Esophagus squamous epithelium (tissue), 5 donors: Measurements from ENCODE around the gene SYDE2. TPM values are rescaled to one million over a fixed set of nuclear protein-coding genes. Genes with fewer than 3 reads are reported as not detected.

Experiments
- DNase-seq: peaks from one replicate; lab custom pipeline; 2025; lab: John Stamatoyannopoulos, UW
- H3K27ac ChIP-seq, 4 donors: fragments of 200-600 bp; sonication (generic); one replicate each; pipeline ENCODE4 v1.5.1; 2016 to 2019; ENCODE audit warnings: mild to moderate bottlenecking in 1 of 4
- H3K27me3 ChIP-seq, 4 donors: fragments of 200-600 bp; sonication (generic); 1 replicate in 3 of 4; 2 replicates in 1 of 4; pipeline versions ENCODE4 v1.5.1 to v1.6.0; 2017 to 2021; ENCODE audit warnings: antibody characterized with exemption in 1 of 4
- H3K36me3 ChIP-seq, 3 donors: fragments of 200-600 bp; sonication (generic); one replicate each; pipeline ENCODE4 v1.5.1; 2016 to 2019
- H3K4me1 ChIP-seq, 3 donors: fragments of 200-600 bp; sonication (generic); one replicate each; pipeline ENCODE4 v1.5.1; 2017 to 2019
- H3K4me3 ChIP-seq, 4 donors: fragments of 200-600 bp; sonication (generic); 1 replicate in 3 of 4; 2 replicates in 1 of 4; pipeline ENCODE4 v1.5.1; 2016 to 2019; ENCODE audit warnings: mild to moderate bottlenecking in 2 of 4, moderate library complexity in 1 of 4
- H3K9me3 ChIP-seq, 3 donors: fragments of 200-600 bp; sonication (generic); one replicate each; pipeline ENCODE4 v1.5.1; 2016 to 2019
- POLR2A ChIP-seq, 4 donors: fragments of 450-650 bp; IDR thresholded peaks; one replicate each; pipeline ENCODE4 v1.6.1; 2017; ENCODE audit warnings: antibody characterized with exemption in 4 of 4, mild to moderate bottlenecking in 4 of 4, moderate library complexity in 3 of 4
- WGBS, 2 donors: methylation state at CpG; one replicate each; pipeline ENCODE4 v1.1.5; 2018; 5-methylcytosine and 5-hydroxymethylcytosine counted together
- intact Hi-C: fragments of 100-400 bp; cut with DNase I; formaldehyde crosslinking; loops from one replicate; pipeline ENCODE4 v1.15.0; 2022
- total RNA-seq, 4 donors: library from RNA; depleted of rRNA; stranded (reverse); fragments of >200 nt; gene quantifications; one replicate each; pipeline ENCODE4 v1.1.0, GENCODE V29; 2016
- TF ChIP-seq, protein P1 (sequence below), 6 experiments: fragments of 450-650 bp in 4 of 6; fragments of 200-600 bp in 2 of 6; sonication (generic) in 2 of 6; IDR thresholded peaks; one replicate each; pipeline ENCODE4 v1.5.1; 2016 to 2019; ENCODE audit warnings: antibody characterized with exemption in 6 of 6, mild to moderate bottlenecking in 4 of 6, moderate library complexity in 4 of 6
- donor health status: DM: yes; HTN: yes; CAD: no.

Gene SYDE2
- total RNA-seq, 4 donors from 2014 or later = 2.8 to 10.9 (median 4.4) TPM

- H3K4me3 ChIP-seq = no peak overlapping the region
- H3K4me1 ChIP-seq = peaks cover 0 to 7% (median 4%) of the 10 kb centered on the region in 3 donors
- DNase-seq = no peak
- H3K27me3 ChIP-seq = no peaks in the 10 kb centered on the region
- H3K36me3 ChIP-seq = no peaks in the 10 kb centered on the region
- no peaks in the 10 kb centered on the region for H3K9me3 ChIP-seq
- TF ChIP-seq POLR2A (IDR thresholded peaks at IDR 0.05) = no peak
- TF ChIP-seq, protein P1, sequence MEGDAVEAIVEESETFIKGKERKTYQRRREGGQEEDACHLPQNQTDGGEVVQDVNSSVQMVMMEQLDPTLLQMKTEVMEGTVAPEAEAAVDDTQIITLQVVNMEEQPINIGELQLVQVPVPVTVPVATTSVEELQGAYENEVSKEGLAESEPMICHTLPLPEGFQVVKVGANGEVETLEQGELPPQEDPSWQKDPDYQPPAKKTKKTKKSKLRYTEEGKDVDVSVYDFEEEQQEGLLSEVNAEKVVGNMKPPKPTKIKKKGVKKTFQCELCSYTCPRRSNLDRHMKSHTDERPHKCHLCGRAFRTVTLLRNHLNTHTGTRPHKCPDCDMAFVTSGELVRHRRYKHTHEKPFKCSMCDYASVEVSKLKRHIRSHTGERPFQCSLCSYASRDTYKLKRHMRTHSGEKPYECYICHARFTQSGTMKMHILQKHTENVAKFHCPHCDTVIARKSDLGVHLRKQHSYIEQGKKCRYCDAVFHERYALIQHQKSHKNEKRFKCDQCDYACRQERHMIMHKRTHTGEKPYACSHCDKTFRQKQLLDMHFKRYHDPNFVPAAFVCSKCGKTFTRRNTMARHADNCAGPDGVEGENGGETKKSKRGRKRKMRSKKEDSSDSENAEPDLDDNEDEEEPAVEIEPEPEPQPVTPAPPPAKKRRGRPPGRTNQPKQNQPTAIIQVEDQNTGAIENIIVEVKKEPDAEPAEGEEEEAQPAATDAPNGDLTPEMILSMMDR (IDR thresholded peaks at IDR 0.05) = no peak
- 60 to 67% methylated on average over 4 of the region's 4 CpGs for WGBS, 2 donors
- intact Hi-C loops = no loop called here
- H3K27ac ChIP-seq = no peak overlapping the region
Observed at GRCh38 chr1:85244271-85245061, 43.6 kb upstream of the SYDE2 start.

- TF ChIP-seq POLR2A (IDR thresholded peaks at IDR 0.05) = no peak
- TF ChIP-seq, protein P1 (IDR thresholded peaks at IDR 0.05) = no peak
- Histone ChIP-seq H3K9me3 (no peaks in the 10 kb centered on the region), H3K27me3 (no peaks in the 10 kb centered on the region), H3K27ac (no peak overlapping the region), H3K36me3 (no peaks in the 10 kb centered on the region), H3K4me1 (peaks cover 0 to 7% (median 4%) of the 10 kb centered on the region in 3 donors), H3K4me3 (no peak overlapping the region)
- no peak for DNase-seq
- intact Hi-C loops = no loop called here
Observed at GRCh38 chr1:85243372-85243771, 42.6 kb upstream of the SYDE2 start.

GRCh38 chr1:85240643-85241042, 39.8 kb upstream of the SYDE2 start:
- no peak for DNase-seq
- intact Hi-C loops = no loop called here
- Histone ChIP-seq H3K9me3 (no peaks in the 10 kb centered on the region), H3K27ac (no peak overlapping the region), H3K4me3 (no peak overlapping the region), H3K27me3 (no peaks in the 10 kb centered on the region), H3K36me3 (no peaks in the 10 kb centered on the region), H3K4me1 (peaks cover 0 to 7% (median 4%) of the 10 kb centered on the region in 3 donors)
- 11 to 20% methylated on average over 1 of the region's 1 CpG for WGBS, 2 donors
- no peak for TF ChIP-seq POLR2A (IDR thresholded peaks at IDR 0.05)
- TF ChIP-seq, protein P1 (IDR thresholded peaks at IDR 0.05) = no peak

GRCh38 chr1:85240174-85240601, 39.4 kb upstream of the SYDE2 start:
- Histone ChIP-seq H3K4me3 (no peak overlapping the region), H3K27ac (no peak overlapping the region), H3K36me3 (no peaks in the 10 kb centered on the region), H3K4me1 (peaks cover 0 to 7% (median 4%) of the 10 kb centered on the region in 3 donors), H3K27me3 (no peaks in the 10 kb centered on the region), H3K9me3 (no peaks in the 10 kb centered on the region)
- intact Hi-C loops = no loop called here
- DNase-seq = no peak
- TF ChIP-seq, protein P1 (IDR thresholded peaks at IDR 0.05) = peak in 3 of 6 experiments; percentile 15 to 33 (median 16)
- no peak for TF ChIP-seq POLR2A (IDR thresholded peaks at IDR 0.05)
- 22 to 23% methylated on average over 1 of the region's 1 CpG for WGBS, 2 donors

DNA sequence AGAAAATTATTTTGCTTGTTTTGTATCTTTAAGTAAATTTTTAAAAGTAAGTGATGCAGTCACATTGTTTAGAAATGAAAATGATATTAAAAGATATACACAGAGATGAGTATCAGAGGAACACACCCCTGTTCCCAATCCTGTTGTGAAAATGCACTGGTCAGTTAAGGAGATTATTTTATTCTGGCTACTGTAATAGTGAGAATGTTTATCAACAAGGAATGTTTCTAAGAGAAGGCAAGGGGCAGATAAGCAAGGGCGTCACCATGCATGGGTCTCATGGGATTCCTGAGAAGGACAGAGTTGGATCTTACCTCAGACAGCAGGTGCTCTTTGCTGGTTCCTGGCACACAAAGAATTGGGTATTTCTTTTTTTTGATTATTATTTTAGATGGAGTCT, 36.8 kb upstream of the SYDE2 start:
- no peak overlapping the region for H3K4me3 ChIP-seq
- H3K27me3 ChIP-seq = no peaks in the 10 kb centered on the region
- H3K9me3 ChIP-seq = no peaks in the 10 kb centered on the region
- 81 to 85% methylated on average over 1 of the region's 1 CpG for WGBS, 2 donors
- peaks cover 0 to 7% (median 0%) of the 10 kb centered on the region in 3 donors for H3K4me1 ChIP-seq
- intact Hi-C loops = loop anchor here (10.0 kb wide), 1 partner anchor 123 kb away; no protein-coding TSS in a partner anchor
- no peaks in the 10 kb centered on the region for H3K36me3 ChIP-seq
- TF ChIP-seq, protein P1 (IDR thresholded peaks at IDR 0.05) = no peak
- no peak for TF ChIP-seq POLR2A (IDR thresholded peaks at IDR 0.05)
- no peak overlapping the region for H3K27ac ChIP-seq
- no peak for DNase-seq
